Upper lobe of left lung (tissue), 4 donors: ENCODE results near the gene F2RL3.

Source experiments
- CTCF ChIP-seq, 6 experiments: fragments of 450-650 bp in 4 of 6; fragments of 200-600 bp in 2 of 6; sonication (generic) in 2 of 6; IDR thresholded peaks; one replicate each; pipeline ENCODE4 v1.5.1; 2016 to 2019; ENCODE audit warnings: antibody characterized with exemption in 6 of 6
- EP300 ChIP-seq, 4 donors: sonication (generic); formaldehyde crosslinking; IDR thresholded peaks; one replicate each; pipeline ENCODE4 v1.5.1; 2017; ENCODE audit warnings: antibody characterized with exemption in 4 of 4, control low read depth in 2 of 4

- no peak for TF ChIP-seq CTCF (IDR thresholded peaks at IDR 0.05)
- TF ChIP-seq EP300 (IDR thresholded peaks at IDR 0.05), result no peak
These were observed 39.1 kb downstream of the F2RL3 start for GRCh38 chr19:16927883-16928282.
